ENCODE results near the gene ZNF747. TPM values are rescaled to one million over a fixed set of nuclear protein-coding genes. Genes with fewer than 3 reads are reported as not detected.

The ZNF747 gene
- total RNA-seq, 1 donor from 2014 or later = 4.8 TPM

DNA sequence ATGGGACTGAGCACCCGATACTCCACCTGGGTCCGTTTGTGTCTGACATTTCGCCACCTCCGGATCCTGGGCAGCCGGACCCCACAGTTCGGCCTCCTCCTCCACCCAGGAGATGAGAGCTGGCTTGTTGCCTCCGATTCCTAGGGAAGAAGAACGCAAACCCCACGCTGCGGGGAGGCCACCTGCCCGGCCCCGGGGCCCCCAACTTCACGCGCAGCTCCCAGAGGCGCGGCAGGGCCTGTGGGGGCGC, 23.0 kb upstream of the ZNF747 start:
- no peaks in the 10 kb centered on the region for H3K27me3 Mint-ChIP-seq (ENCODE audit: unreplicated experiment)
- H3K36me3 Mint-ChIP-seq (ENCODE audit: unreplicated experiment) = peaks cover 17% of the 10 kb centered on the region
- TF ChIP-seq, protein P1, sequence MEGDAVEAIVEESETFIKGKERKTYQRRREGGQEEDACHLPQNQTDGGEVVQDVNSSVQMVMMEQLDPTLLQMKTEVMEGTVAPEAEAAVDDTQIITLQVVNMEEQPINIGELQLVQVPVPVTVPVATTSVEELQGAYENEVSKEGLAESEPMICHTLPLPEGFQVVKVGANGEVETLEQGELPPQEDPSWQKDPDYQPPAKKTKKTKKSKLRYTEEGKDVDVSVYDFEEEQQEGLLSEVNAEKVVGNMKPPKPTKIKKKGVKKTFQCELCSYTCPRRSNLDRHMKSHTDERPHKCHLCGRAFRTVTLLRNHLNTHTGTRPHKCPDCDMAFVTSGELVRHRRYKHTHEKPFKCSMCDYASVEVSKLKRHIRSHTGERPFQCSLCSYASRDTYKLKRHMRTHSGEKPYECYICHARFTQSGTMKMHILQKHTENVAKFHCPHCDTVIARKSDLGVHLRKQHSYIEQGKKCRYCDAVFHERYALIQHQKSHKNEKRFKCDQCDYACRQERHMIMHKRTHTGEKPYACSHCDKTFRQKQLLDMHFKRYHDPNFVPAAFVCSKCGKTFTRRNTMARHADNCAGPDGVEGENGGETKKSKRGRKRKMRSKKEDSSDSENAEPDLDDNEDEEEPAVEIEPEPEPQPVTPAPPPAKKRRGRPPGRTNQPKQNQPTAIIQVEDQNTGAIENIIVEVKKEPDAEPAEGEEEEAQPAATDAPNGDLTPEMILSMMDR (IDR thresholded peaks at IDR 0.05) = no peak
- H3K4me1 Mint-ChIP-seq (ENCODE audit: unreplicated experiment) = peaks cover 21% of the 10 kb centered on the region
- H3K27ac Mint-ChIP-seq (ENCODE audit: unreplicated experiment) = peak overlapping the region; percentile 91
- no peaks in the 10 kb centered on the region for H3K9me3 Mint-ChIP-seq (ENCODE audit: unreplicated experiment)
- peak overlapping the region; percentile 79 for H3K4me3 Mint-ChIP-seq (ENCODE audit: unreplicated experiment)
- no peak for DNase-seq (ENCODE audit: extremely low spot score, unreplicated experiment)

DNA sequence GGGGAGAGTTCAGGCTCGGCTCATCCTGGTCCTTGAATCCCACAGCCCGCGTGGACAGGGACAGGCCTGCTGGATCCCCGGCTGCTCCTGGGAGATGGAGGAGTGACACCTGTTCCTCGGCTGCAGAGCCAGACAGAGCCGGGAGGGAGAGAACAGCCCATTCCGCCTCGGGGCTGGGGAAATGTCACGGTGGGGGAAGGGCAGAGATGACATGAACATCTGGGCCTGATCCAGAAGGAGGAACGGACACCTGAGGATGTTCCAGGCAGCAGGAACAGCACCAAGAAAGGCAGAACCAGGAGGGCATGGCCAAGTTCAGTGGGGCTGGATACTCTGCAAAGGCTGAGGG, 21.4 kb upstream of the ZNF747 start:
- Mint-ChIP-seq H3K27me3 (ENCODE audit: unreplicated experiment) (no peaks in the 10 kb centered on the region), H3K9me3 (ENCODE audit: unreplicated experiment) (no peaks in the 10 kb centered on the region), H3K4me1 (ENCODE audit: unreplicated experiment) (peaks cover 21% of the 10 kb centered on the region), H3K4me3 (ENCODE audit: unreplicated experiment) (peak overlapping the region; percentile 62), H3K36me3 (ENCODE audit: unreplicated experiment) (peaks cover 17% of the 10 kb centered on the region), H3K27ac (ENCODE audit: unreplicated experiment) (peak overlapping the region; percentile 10)
- DNase-seq (ENCODE audit: extremely low spot score, unreplicated experiment) = no peak
- TF ChIP-seq, protein P1 (IDR thresholded peaks at IDR 0.05) = no peak

DNA sequence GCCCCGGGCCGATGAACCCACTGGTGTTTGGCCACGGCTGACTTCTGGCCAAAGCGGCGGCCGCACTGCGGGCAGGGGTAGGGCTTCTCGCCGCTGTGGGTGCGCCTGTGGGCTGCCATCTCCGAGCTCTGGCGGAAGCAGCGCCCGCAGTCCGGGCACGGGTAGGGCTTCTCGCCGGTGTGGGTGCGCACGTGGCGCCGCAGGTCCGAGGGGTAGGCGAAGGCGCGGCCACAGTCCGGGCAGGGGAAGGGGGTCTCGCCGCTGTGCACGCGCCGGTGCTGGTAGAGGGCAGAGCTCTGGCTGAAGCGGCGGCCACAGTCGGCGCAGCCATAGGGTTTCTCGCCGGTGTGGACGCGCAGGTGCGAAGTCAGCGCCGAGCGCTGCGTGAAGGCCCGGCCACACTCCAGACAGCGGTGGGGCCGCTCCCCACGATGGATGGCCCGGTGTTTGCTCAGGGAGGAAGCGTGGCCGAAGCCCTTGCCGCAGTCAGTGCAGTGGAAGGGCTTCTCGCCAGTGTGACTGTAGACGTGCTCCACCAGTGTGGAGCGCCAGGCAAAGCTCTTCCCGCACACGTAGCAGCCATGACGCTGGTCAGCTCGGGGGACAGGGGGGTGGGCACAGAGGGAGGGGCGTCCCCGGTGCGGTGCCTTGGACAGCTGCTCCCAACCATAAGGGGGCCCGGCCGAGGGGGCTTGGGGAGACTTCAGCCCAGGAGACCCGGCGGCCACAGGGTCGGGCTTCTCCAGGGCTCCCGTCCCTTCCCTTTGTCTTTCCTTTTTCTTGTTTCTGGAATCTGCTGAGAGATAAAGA, 20.9 kb upstream of the ZNF747 start:
- no peaks in the 10 kb centered on the region for H3K27me3 Mint-ChIP-seq (ENCODE audit: unreplicated experiment)
- TF ChIP-seq, protein P1 (IDR thresholded peaks at IDR 0.05) = no peak
- peak overlapping the region; percentile 62 for H3K4me3 Mint-ChIP-seq (ENCODE audit: unreplicated experiment)
- peaks cover 17% of the 10 kb centered on the region for H3K36me3 Mint-ChIP-seq (ENCODE audit: unreplicated experiment)
- H3K4me1 Mint-ChIP-seq (ENCODE audit: unreplicated experiment) = peaks cover 21% of the 10 kb centered on the region
- no peak for DNase-seq (ENCODE audit: extremely low spot score, unreplicated experiment)
- no peaks in the 10 kb centered on the region for H3K9me3 Mint-ChIP-seq (ENCODE audit: unreplicated experiment)
- peak overlapping the region; percentile 10 for H3K27ac Mint-ChIP-seq (ENCODE audit: unreplicated experiment)

DNA sequence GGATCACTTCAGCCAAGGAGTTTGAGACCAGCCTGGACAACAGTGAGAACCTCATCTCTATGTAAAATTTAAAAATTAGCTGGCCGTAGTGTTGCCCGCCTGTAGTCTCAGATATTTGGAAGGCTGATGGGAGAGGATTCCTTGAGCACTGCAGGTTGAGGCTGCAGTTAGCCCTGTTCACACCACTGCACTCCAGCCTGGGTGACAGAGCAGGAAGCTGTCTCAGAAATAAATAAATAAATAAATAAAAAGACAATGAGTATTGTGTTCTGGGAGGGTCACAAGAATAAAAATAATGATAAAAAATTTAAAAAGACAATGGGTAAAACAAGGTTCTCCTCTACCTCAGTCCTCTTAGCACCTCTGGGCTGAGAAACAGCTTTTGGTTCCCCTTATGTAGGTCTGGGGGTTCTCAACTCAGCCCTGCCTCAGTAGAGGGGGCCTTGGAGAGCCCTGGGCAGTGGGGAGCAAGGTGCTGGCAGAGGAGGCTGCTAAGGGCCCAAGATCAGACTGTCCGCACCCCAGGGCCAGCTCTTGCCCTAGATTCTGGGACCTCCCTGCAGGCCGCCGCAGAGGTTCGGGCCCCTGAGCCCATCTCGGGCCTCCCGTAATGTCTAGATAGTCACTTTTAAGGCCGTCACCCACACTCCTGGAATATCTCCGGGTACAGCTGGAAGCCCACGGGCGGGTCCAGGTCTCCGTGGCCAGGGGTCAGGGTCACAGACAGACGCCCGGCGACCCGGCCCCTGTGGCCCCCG, 20.1 kb upstream of the ZNF747 start:
- H3K4me1 Mint-ChIP-seq (ENCODE audit: unreplicated experiment) = peaks cover 21% of the 10 kb centered on the region
- peaks cover 17% of the 10 kb centered on the region for H3K36me3 Mint-ChIP-seq (ENCODE audit: unreplicated experiment)
- no peaks in the 10 kb centered on the region for H3K9me3 Mint-ChIP-seq (ENCODE audit: unreplicated experiment)
- H3K27ac Mint-ChIP-seq (ENCODE audit: unreplicated experiment) = no peak overlapping the region
- TF ChIP-seq, protein P1 (IDR thresholded peaks at IDR 0.05) = no peak
- no peak for DNase-seq (ENCODE audit: extremely low spot score, unreplicated experiment)
- no peak overlapping the region for H3K4me3 Mint-ChIP-seq (ENCODE audit: unreplicated experiment)
- no peaks in the 10 kb centered on the region for H3K27me3 Mint-ChIP-seq (ENCODE audit: unreplicated experiment)

DNA sequence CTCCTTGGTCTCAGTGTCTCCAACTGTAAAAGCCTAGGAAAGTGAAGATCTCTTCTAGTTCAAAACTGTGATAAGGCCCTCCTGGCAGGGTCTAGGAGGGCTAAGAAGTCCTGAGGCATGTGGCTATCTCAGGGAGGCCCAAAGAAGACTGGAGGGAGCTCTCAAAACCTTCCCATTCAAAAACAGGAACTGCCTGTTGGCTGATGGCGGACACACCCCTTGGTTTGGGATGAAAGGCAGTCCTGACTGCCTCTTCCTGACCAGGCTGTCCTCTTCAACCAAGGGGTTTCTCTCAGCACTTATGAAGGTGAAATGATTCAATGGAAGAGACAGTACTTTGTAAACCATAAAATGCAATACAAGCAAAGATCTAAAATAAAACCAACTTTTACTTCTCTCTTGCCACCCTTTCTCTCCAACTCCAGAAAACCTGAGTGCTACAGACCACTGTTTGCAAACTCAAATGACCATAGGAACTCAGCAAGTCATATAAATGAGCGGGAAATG, 18.8 kb upstream of the ZNF747 start:
- Mint-ChIP-seq H3K36me3 (ENCODE audit: unreplicated experiment) (peaks cover 17% of the 10 kb centered on the region), H3K27ac (ENCODE audit: unreplicated experiment) (no peak overlapping the region), H3K4me1 (ENCODE audit: unreplicated experiment) (peaks cover 13% of the 10 kb centered on the region), H3K9me3 (ENCODE audit: unreplicated experiment) (no peaks in the 10 kb centered on the region), H3K4me3 (ENCODE audit: unreplicated experiment) (no peak overlapping the region), H3K27me3 (ENCODE audit: unreplicated experiment) (no peaks in the 10 kb centered on the region)
- TF ChIP-seq, protein P1 (IDR thresholded peaks at IDR 0.05) = no peak
- no peak for DNase-seq (ENCODE audit: extremely low spot score, unreplicated experiment)
